IMR-90 (cell line): Measurements from ENCODE around the gene SCFD2. TPM values are rescaled to one million over a fixed set of nuclear protein-coding genes. Genes with fewer than 3 reads are reported as not detected.

Experiments
- ATAC-seq: fragments of 200-7000 bp; cut with Tn5 transposase; 2 replicates; pipeline ENCODE4 v1.9.1; 2020; ENCODE audit warnings: low read depth, mild to moderate bottlenecking, moderate library complexity
- BruUV-seq: library from RNA; stranded (reverse); fragments of 400-500 nt; replicated peaks from 2 replicates; lab custom pipeline; 2021; lab: Mats Ljungman, UMichigan
- CTCF ChIA-PET: fragments of 300-600 bp; formaldehyde crosslinking; extraction: SDS; loops from one replicate; lab custom pipeline; 2021; ENCODE audit warnings: antibody characterized with exemption; lab: Yijun Ruan, JAX
- POLR2A ChIA-PET: fragments of 300-600 bp; sonication (Branson Sonifier 250); formaldehyde crosslinking; loops from one replicate; lab custom pipeline; 2022; ENCODE audit warnings: antibody characterized with exemption; ENCODE audit not compliant: unreplicated experiment; lab: Charles Lee
- DNase-seq: peaks from one replicate; pipeline ENCODE4 v3.0.0; 2013
- H2AFZ ChIP-seq: replicated peaks from 2 replicates; pipeline ENCODE3; 2013; ENCODE audit warnings: low read length, mild to moderate bottlenecking; ENCODE audit not compliant: poor library complexity
- H2AK5ac ChIP-seq: 2 replicates; pipeline ENCODE4 v1.6.1; 2013; ENCODE audit warnings: low read depth, low read length, inconsistent platforms
- H2AK9ac ChIP-seq: replicated peaks from 2 replicates; pipeline ENCODE3; 2013; ENCODE audit warnings: mild to moderate bottlenecking, low read depth, low read length, moderate library complexity; ENCODE audit not compliant: poor library complexity
- H2BK120ac ChIP-seq: 2 replicates; pipeline ENCODE4 v1.6.1; 2013; ENCODE audit warnings: low read depth, low read length, inconsistent platforms
- H2BK15ac ChIP-seq: 3 replicates; pipeline ENCODE4 v1.6.1; 2013; ENCODE audit warnings: low read depth, low read length, inconsistent platforms
- H2BK20ac ChIP-seq: 2 replicates; pipeline ENCODE4 v1.6.1; 2013; ENCODE audit warnings: low read depth, mild to moderate bottlenecking, inconsistent platforms, low read length, moderate library complexity
- H2BK5ac ChIP-seq: 2 replicates; pipeline ENCODE4 v1.6.1; 2013; ENCODE audit warnings: mild to moderate bottlenecking, low read depth, low read length, inconsistent platforms; ENCODE audit not compliant: poor library complexity, severe bottlenecking
- H3K14ac ChIP-seq: replicated peaks from 2 replicates; pipeline ENCODE4 v1.6.1; 2013; ENCODE audit warnings: low read depth, low read length, inconsistent platforms
- H3K18ac ChIP-seq: 2 replicates; pipeline ENCODE4 v1.6.1; 2013; ENCODE audit warnings: low read depth, low read length, control low read depth
- H3K23ac ChIP-seq: 2 replicates; pipeline ENCODE4 v1.6.1; 2013; ENCODE audit warnings: low read depth, low read length, inconsistent platforms
- H3K27ac ChIP-seq: 2 replicates; pipeline ENCODE4 v1.5.1; 2013; ENCODE audit warnings: mild to moderate bottlenecking, control low read depth, low read length; ENCODE audit not compliant: insufficient read depth
- H3K27me3 ChIP-seq: 2 replicates; pipeline ENCODE4 v1.6.1; 2013; ENCODE audit warnings: low read length; ENCODE audit not compliant: control insufficient read depth, insufficient read depth
- H3K36me3 ChIP-seq: 2 replicates; pipeline ENCODE4 v1.6.1; 2013; ENCODE audit warnings: low read length, mixed read lengths; ENCODE audit not compliant: control insufficient read depth, insufficient read depth
- H3K4ac ChIP-seq: 2 replicates; pipeline ENCODE4 v1.6.1; 2013; ENCODE audit warnings: low read depth, low read length, inconsistent platforms
- H3K4me1 ChIP-seq: 2 replicates; pipeline ENCODE4 v1.6.1; 2013; ENCODE audit warnings: low read length, mixed read lengths; ENCODE audit not compliant: control insufficient read depth, insufficient read depth
- H3K4me2 ChIP-seq: 2 replicates; pipeline ENCODE4 v1.6.1; 2013; ENCODE audit warnings: low read depth, mild to moderate bottlenecking, control low read depth, low read length, moderate library complexity
- H3K4me3 ChIP-seq: 2 replicates; pipeline ENCODE4 v1.5.1; 2013; ENCODE audit warnings: low read depth, mild to moderate bottlenecking, control low read depth, low read length, moderate library complexity; ENCODE audit not compliant: insufficient read depth
- H3K56ac ChIP-seq: 2 replicates; pipeline ENCODE4 v1.6.1; 2013; ENCODE audit warnings: low read length, inconsistent platforms; ENCODE audit not compliant: insufficient read depth; ENCODE audit errors: extremely low read depth
- H3K79me1 ChIP-seq, 2 experiments: 2 replicates each; pipeline ENCODE4 v1.6.1; 2013; ENCODE audit warnings: low read length in 2 of 2, inconsistent platforms in 1 of 2, low read depth in 1 of 2
- H3K9ac ChIP-seq: 2 replicates; pipeline ENCODE4 v1.6.1; 2013; ENCODE audit warnings: low read depth, low read length, control low read depth
- H3K9me1 ChIP-seq: 2 replicates; pipeline ENCODE4 v1.6.1; 2013; ENCODE audit warnings: low read length, inconsistent platforms; ENCODE audit not compliant: insufficient read depth
- H3K9me3 ChIP-seq: 2 replicates; pipeline ENCODE4 v1.6.1; 2013; ENCODE audit warnings: low read length; ENCODE audit not compliant: control insufficient read depth, insufficient read depth
- H4K20me1 ChIP-seq: 2 replicates; pipeline ENCODE4 v1.6.1; 2013; ENCODE audit warnings: low read length, inconsistent platforms; ENCODE audit not compliant: insufficient read depth
- H4K5ac ChIP-seq: 2 replicates; pipeline ENCODE4 v1.6.1; 2013; ENCODE audit warnings: mild to moderate bottlenecking, low read depth, low read length, control low read depth
- H4K8ac ChIP-seq, 2 experiments: 2 replicates each; pipeline ENCODE4 v1.6.1; 2013; ENCODE audit warnings: low read depth in 2 of 2, low read length in 2 of 2, control low read depth in 1 of 2, inconsistent platforms in 1 of 2
- H4K91ac ChIP-seq: 2 replicates; pipeline ENCODE4 v1.6.1; 2013; ENCODE audit warnings: low read depth, low read length, inconsistent platforms; ENCODE audit not compliant: insufficient read depth
- BHLHE40 ChIP-seq: fragments of 150-350 bp; IDR thresholded peaks from 2 replicates; pipeline ENCODE4 v1.6.1; 2016; ENCODE audit warnings: mild to moderate bottlenecking, low read depth, low read length
- CEBPB ChIP-seq: IDR thresholded peaks from 2 replicates; pipeline ENCODE4 v1.6.1; 2012; ENCODE audit warnings: low read depth, low read length, improper control_type of control experiment
- CHD1 ChIP-seq: IDR thresholded peaks from 2 replicates; pipeline ENCODE4 v1.6.1; 2012; ENCODE audit warnings: low read depth, low read length, improper control_type of control experiment
- FOS ChIP-seq: fragments of 150-350 bp; IDR thresholded peaks from 2 replicates; pipeline ENCODE4 v1.6.1; 2016; ENCODE audit warnings: low read depth, low read length
- MAFK ChIP-seq: IDR thresholded peaks from 2 replicates; pipeline ENCODE4 v1.6.1; 2012; ENCODE audit warnings: low read depth, low read length, improper control_type of control experiment
- MAZ ChIP-seq: IDR thresholded peaks from 2 replicates; pipeline ENCODE4 v1.6.1; 2012; ENCODE audit warnings: low read depth, mild to moderate bottlenecking, low read length, improper control_type of control experiment, moderate library complexity, borderline replicate concordance
- MXI1 ChIP-seq: IDR thresholded peaks from 2 replicates; pipeline ENCODE4 v1.6.1; 2012; ENCODE audit warnings: low read depth, mild to moderate bottlenecking, low read length, moderate library complexity, borderline replicate concordance
- NFE2L2 ChIP-seq: fragments of 150-350 bp; IDR thresholded peaks from 2 replicates; pipeline ENCODE4 v1.6.1; 2016; ENCODE audit warnings: low read depth, mild to moderate bottlenecking, low read length
- POLR2A ChIP-seq: IDR thresholded peaks from 2 replicates; pipeline ENCODE4 v1.6.1; 2012; ENCODE audit warnings: mild to moderate bottlenecking, low read depth, low read length
- RAD21 ChIP-seq: IDR thresholded peaks from 2 replicates; pipeline ENCODE4 v1.6.1; 2012; ENCODE audit warnings: low read length, improper control_type of control experiment
- RCOR1 ChIP-seq: IDR thresholded peaks from 2 replicates; pipeline ENCODE4 v1.6.1; 2012; ENCODE audit warnings: mild to moderate bottlenecking, low read length, improper control_type of control experiment; ENCODE audit not compliant: insufficient replicate concordance
- RFX5 ChIP-seq: IDR thresholded peaks from 2 replicates; pipeline ENCODE4 v1.8.0; 2012; ENCODE audit warnings: low read depth, mild to moderate bottlenecking, low read length, moderate library complexity
- SMC3 ChIP-seq: fragments of 150-350 bp; IDR thresholded peaks from 2 replicates; pipeline ENCODE4 v1.6.1; 2016; ENCODE audit warnings: low read depth, mild to moderate bottlenecking, antibody characterized with exemption, low read length, moderate library complexity
- WGBS, 2 experiments: methylation state at CpG; one replicate each; pipeline versions ENCODE4 v1.1.5 to v1.1.7; 2013; ENCODE audit warnings: missing lambda C conversion rate in 2 of 2; ENCODE audit not compliant: insufficient read length in 1 of 2; ENCODE audit errors: extremely low coverage in 2 of 2; 5-methylcytosine and 5-hydroxymethylcytosine counted together
- dilution Hi-C: fragments of 300-500 bp; cut with HindIII; formaldehyde crosslinking; loops from one replicate; pipeline ENCODE4 v1.14.3; 2018; ENCODE audit warnings: low sequenced_read_pairs; ENCODE audit not compliant: unreplicated experiment
- in situ Hi-C: fragments of 300-500 bp; cut with MboI; formaldehyde crosslinking; loops from 3 replicates; pipeline ENCODE4 v1.14.3; 2019; ENCODE audit warnings: low sequenced_read_pairs, inconsistent platforms, mixed read lengths
- intact Hi-C: fragments of 100-400 bp; cut with micrococcal nuclease; formaldehyde crosslinking; loops from 2 replicates; pipeline ENCODE4 v1.10.0; 2022
- polyA plus RNA-seq, 3 experiments: library from polyadenylated mRNA; depleted of rRNA; stranded (reverse); fragments of >200 nt; gene quantifications; 2 replicates each; pipeline ENCODE4 v1.2.3, GENCODE V29; 2012; ENCODE audit warnings: low replicate concordance in 1 of 3
- total RNA-seq: library from RNA; depleted of rRNA; stranded (reverse); fragments of >200 nt; gene quantifications from 2 replicates; pipeline ENCODE4 v1.2.3, GENCODE V29; 2012
- TF ChIP-seq, protein P1 (sequence below): fragments of 150-350 bp; IDR thresholded peaks from 2 replicates; pipeline ENCODE4 v1.6.1; 2017; ENCODE audit warnings: mild to moderate bottlenecking, antibody characterized with exemption, low read length, low read depth
- TF ChIP-seq, protein P2 (sequence below): conservative IDR thresholded peaks from 2 replicates; pipeline ENCODE4 v1.5.1; 2012; ENCODE audit warnings: mild to moderate bottlenecking, low read depth, low read length, improper control_type of control experiment
- TF ChIP-seq, protein P3 (sequence below): fragments of 150-350 bp; IDR thresholded peaks from 2 replicates; pipeline ENCODE4 v1.6.1; 2016; ENCODE audit warnings: low read depth, mild to moderate bottlenecking, low read length, moderate library complexity, borderline replicate concordance

The SCFD2 gene
- total and polyA plus RNA-seq, 2 of the 4 experiments (the other 2 are of a cell fraction), result 18.9 to 62.4 TPM

DNA sequence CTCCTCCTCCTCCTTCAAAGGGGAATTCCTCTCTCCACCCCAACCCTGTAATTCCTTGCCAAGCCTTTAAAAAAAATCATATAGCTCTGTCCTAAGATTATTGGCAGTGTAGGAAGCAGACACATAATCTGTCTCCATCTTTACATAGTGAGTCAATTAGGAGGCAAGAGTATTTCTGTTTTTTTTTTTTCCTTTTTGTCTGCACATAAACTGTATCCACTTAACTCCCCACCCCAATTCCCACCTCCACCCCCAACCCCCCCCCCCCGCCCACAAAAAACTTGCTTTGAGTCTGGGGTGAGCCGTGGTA lies 321.3 kb downstream of the SCFD2 start:
- intact Hi-C loops (no loop called here), in situ Hi-C loops (no loop called here), dilution Hi-C loops (no loop called here)
- Histone ChIP-seq H3K79me1 (no peaks in the 10 kb centered on the region), H3K4me3 (no peak overlapping the region), H2BK15ac (no peak overlapping the region), H3K4me2 (no peak overlapping the region), H3K23ac (no peak overlapping the region), H3K9ac (no peak overlapping the region), H3K9me3 (no peaks in the 10 kb centered on the region), H2AK9ac (no peak overlapping the region), H2BK120ac (no peak overlapping the region), H3K4ac (no peak overlapping the region), H3K4me1 (peaks cover 3% of the 10 kb centered on the region), H4K8ac (no peak overlapping the region), H4K91ac (no peak overlapping the region), H3K27me3 (no peaks in the 10 kb centered on the region), H2AK5ac (no peak overlapping the region), H3K9me1 (peaks cover 3% of the 10 kb centered on the region; the same call in 1 of the 2 replicates), H3K18ac (no peak overlapping the region), H4K5ac (no peak overlapping the region), H3K14ac (no peak overlapping the region), H2AFZ (no peak overlapping the region), H3K56ac (no peak overlapping the region), H3K36me3 (no peaks in the 10 kb centered on the region), H2BK20ac (no peak overlapping the region), H3K27ac (no peak overlapping the region), H2BK5ac (no peak overlapping the region), H4K20me1 (no peaks in the 10 kb centered on the region)
- WGBS, 2 experiments, result no CpG with 5 or more reads among the region's 2 CpGs
- TF ChIP-seq CHD1, result no peak
- no peak for TF ChIP-seq CEBPB
- TF ChIP-seq, protein P1, sequence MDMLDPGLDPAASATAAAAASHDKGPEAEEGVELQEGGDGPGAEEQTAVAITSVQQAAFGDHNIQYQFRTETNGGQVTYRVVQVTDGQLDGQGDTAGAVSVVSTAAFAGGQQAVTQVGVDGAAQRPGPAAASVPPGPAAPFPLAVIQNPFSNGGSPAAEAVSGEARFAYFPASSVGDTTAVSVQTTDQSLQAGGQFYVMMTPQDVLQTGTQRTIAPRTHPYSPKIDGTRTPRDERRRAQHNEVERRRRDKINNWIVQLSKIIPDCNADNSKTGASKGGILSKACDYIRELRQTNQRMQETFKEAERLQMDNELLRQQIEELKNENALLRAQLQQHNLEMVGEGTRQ, result no peak
- TF ChIP-seq NFE2L2, result no peak
- no peak for TF ChIP-seq BHLHE40
- no peak for TF ChIP-seq RFX5
- no peak for TF ChIP-seq SMC3
- TF ChIP-seq RCOR1, result no peak
- no peak for TF ChIP-seq MAFK
- no peak for TF ChIP-seq RAD21
- TF ChIP-seq FOS, result no peak
- TF ChIP-seq, protein P2, sequence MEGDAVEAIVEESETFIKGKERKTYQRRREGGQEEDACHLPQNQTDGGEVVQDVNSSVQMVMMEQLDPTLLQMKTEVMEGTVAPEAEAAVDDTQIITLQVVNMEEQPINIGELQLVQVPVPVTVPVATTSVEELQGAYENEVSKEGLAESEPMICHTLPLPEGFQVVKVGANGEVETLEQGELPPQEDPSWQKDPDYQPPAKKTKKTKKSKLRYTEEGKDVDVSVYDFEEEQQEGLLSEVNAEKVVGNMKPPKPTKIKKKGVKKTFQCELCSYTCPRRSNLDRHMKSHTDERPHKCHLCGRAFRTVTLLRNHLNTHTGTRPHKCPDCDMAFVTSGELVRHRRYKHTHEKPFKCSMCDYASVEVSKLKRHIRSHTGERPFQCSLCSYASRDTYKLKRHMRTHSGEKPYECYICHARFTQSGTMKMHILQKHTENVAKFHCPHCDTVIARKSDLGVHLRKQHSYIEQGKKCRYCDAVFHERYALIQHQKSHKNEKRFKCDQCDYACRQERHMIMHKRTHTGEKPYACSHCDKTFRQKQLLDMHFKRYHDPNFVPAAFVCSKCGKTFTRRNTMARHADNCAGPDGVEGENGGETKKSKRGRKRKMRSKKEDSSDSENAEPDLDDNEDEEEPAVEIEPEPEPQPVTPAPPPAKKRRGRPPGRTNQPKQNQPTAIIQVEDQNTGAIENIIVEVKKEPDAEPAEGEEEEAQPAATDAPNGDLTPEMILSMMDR, result no peak
- TF ChIP-seq MAZ, result no peak
- TF ChIP-seq, protein P3, sequence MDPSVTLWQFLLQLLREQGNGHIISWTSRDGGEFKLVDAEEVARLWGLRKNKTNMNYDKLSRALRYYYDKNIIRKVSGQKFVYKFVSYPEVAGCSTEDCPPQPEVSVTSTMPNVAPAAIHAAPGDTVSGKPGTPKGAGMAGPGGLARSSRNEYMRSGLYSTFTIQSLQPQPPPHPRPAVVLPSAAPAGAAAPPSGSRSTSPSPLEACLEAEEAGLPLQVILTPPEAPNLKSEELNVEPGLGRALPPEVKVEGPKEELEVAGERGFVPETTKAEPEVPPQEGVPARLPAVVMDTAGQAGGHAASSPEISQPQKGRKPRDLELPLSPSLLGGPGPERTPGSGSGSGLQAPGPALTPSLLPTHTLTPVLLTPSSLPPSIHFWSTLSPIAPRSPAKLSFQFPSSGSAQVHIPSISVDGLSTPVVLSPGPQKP, result no peak
- no peak for TF ChIP-seq MXI1
- TF ChIP-seq POLR2A, result no peak
- no peak for DNase-seq
- no peak for ATAC-seq
- ChIA-PET CTCF (interaction anchor here (0.6 kb wide), 2 partner anchors 596 to 1025 kb away, joined by 3 to 4 read pairs; no protein-coding TSS in a partner anchor), POLR2A (interaction anchor here (0.5 kb wide), 1 partner anchor 142 kb away, joined by 3 read pairs; no protein-coding TSS in a partner anchor)
- no TSS peak for BruUV-seq
